Stimulated activated CD4-positive, alpha-beta T cell treated with anti-CD3 and anti-CD28 coated beads, Interleukin-4, amount 100 ng/mL, for 24 hours (primary cell): Measurements from ENCODE around the gene ARHGAP27.
"Not testable (repeated sequence)": the region's sequence is repeated elsewhere in the genome, so short reads cannot be mapped to it uniquely, and the experiment has no call there.

Source experiments
- DNase-seq: peaks from one replicate; pipeline ENCODE4 v3.0.0-alpha.2; 2020

The ARHGAP27 gene, protein sequence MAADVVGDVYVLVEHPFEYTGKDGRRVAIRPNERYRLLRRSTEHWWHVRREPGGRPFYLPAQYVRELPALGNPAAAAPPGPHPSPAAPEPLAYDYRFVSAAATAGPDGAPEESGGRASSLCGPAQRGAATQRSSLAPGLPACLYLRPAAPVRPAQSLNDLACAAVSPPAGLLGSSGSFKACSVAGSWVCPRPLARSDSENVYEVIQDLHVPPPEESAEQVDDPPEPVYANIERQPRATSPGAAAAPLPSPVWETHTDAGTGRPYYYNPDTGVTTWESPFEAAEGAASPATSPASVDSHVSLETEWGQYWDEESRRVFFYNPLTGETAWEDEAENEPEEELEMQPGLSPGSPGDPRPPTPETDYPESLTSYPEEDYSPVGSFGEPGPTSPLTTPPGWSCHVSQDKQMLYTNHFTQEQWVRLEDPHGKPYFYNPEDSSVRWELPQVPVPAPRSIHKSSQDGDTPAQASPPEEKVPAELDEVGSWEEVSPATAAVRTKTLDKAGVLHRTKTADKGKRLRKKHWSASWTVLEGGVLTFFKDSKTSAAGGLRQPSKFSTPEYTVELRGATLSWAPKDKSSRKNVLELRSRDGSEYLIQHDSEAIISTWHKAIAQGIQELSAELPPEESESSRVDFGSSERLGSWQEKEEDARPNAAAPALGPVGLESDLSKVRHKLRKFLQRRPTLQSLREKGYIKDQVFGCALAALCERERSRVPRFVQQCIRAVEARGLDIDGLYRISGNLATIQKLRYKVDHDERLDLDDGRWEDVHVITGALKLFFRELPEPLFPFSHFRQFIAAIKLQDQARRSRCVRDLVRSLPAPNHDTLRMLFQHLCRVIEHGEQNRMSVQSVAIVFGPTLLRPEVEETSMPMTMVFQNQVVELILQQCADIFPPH

DNA sequence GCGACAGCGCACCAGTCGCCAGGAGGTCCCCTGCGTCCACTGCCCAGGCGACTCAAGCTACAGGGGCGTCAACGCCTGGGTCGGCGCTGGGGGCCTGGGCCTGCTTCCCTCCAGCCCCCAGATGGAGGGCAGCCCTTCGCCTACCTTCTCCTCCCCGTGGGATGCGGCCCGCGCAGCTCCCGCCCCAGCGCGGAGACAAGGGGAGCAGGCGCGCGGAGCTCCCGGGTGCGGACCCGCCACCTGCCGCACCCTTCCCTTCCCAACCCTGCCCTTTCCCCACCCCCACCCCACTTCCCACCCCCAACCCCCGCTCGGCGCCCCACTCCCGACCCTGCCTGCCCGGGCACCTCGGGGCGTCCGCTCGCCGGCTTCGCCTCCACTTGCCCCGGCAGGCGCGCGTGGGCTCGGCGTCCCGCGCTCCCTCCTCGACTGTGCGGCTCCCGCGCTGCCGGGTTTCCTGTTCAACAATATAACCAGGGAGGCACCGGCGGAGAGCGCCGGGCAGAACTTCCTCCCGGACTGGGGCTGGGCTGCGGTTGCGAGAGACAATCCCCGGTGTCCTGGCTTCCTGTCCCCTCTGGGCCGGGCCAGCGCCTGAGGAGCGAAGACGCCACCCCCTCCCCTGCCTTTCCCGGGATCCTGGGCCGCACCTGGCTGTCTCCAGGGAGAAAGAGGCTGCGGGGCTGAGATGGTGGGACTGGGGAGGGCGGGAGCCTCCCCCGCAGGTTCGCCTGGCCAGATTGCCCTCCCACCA is at the start of gene ARHGAP27:
TSS of gene ARHGAP27 (minus strand) at position 466 of the 754 bp plus-strand sequence. CDS start 2,591 bp downstream, outside the sequence.
- DNase-seq: no peak

DNA sequence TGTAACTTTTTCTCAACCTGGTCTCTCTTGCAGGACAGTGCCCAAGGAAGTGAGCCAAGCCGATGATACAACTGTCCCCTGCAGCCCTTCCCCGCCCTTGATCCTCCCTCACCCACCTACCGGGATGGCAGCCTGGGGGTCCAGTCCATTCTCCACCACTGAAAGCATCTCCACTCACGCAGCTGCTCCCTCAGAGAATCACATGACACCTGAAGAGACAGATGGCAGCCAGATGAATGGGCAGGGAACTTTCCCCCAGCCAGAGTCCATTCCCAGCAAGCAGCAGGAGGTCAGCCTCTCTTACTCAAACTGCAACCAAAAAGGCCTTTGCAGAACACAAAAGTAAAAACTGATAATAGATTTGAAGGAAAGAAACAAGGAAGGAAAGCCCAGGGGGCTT is 49.6 kb upstream of the ARHGAP27 start:
- not testable (repeated sequence) for DNase-seq

DNA sequence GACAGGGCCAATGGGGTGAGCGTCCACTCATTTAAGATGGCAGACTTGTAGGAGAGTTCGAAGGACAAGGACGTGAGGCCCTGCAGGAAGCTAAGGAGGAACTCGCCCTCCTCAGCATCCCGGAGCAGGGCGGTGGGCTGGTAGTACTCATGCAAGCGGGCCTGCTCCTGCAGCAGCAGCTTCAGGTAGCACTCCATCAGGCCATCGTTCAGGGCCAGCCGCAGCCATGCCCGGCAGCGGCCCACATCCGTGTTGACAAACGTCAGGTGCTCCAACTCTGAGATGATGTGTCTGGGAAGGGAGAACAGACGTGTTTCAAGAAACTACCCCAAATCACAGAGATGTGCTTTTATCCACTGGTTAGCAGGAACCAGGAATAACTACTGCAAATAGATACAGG is 42.8 kb upstream of the ARHGAP27 start:
- DNase-seq: not testable (repeated sequence)

DNA sequence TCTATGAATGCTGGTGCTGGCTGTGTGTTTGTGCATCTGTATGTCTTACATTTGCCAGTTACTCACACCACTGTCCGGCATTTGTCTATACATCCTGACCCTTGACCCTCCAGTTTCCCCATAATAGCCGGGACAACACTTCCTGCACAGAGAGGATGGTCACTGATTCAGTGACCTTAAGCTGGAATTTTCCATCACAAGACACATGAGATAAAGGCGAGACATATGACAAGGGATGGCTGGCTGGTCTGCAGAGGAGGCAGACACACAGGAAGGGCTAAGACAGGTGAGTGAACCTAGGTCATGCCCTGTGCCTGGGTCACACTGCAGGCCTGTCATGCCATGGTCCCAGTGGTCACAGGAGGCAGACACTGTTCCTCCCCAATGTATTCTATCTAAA is 39.6 kb upstream of the ARHGAP27 start:
- DNase-seq: not testable (repeated sequence)

DNA sequence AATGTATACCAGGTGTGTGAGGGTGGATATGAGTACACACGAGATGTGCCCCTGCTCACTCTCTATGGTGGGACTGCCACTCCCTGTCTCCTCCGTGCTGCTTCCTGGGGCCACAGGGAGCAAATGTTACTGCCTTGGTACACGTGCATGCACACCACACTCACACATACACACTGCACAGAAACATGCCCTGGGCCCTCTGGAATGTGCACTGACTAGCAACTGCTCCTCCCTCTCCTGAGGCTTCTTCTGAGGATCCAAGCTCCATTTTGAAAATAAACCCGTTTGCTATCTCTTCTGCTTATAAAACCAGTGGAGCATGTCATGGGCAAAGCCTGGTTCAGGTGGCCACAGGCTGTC is 36.5 kb upstream of the ARHGAP27 start:
- DNase-seq: not testable (repeated sequence)

DNA sequence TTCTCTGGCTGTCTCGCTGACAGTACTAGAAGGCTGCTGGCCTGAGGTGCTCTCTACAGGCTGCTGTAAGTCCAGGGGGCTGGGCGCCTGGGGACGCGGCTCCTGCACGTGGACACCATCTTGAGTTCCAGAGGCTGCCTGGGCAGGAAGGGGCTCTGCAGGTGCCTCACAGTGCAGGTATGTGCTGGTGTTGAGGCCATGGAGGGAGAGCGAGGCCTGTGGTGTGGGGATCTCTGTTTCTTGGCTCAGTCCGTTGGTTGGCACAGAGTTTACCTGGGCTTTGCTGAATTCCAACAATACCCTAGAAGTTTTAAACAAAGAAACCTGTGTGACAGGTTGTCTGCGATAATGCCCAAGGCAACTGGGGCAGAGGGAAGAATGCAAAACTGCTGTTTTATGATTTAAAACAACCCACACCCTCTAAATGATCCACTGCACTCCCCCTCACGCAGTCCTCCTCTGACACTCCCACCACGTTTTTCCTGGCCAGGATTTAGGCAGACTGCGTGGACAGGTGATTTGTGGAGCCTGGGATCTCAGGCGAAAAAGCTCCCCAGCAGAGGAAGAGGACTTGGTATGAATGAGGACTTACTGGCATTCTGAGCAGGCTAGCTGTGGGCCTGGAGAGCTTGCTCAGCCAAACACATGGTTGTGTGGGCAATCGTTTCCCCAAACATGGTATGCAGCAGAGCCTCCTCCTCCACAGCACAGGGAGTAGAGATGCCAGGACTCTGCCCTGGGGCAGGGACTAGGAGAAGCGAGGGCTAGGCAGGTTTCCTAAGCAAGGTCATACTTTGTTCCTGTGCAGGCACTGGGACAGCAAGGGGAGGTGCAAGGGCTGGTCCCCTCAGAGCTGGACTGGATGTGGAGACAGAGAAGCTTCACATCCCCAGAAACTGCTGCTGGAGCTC is 35.9 kb upstream of the ARHGAP27 start:
- DNase-seq: not testable (repeated sequence)

DNA sequence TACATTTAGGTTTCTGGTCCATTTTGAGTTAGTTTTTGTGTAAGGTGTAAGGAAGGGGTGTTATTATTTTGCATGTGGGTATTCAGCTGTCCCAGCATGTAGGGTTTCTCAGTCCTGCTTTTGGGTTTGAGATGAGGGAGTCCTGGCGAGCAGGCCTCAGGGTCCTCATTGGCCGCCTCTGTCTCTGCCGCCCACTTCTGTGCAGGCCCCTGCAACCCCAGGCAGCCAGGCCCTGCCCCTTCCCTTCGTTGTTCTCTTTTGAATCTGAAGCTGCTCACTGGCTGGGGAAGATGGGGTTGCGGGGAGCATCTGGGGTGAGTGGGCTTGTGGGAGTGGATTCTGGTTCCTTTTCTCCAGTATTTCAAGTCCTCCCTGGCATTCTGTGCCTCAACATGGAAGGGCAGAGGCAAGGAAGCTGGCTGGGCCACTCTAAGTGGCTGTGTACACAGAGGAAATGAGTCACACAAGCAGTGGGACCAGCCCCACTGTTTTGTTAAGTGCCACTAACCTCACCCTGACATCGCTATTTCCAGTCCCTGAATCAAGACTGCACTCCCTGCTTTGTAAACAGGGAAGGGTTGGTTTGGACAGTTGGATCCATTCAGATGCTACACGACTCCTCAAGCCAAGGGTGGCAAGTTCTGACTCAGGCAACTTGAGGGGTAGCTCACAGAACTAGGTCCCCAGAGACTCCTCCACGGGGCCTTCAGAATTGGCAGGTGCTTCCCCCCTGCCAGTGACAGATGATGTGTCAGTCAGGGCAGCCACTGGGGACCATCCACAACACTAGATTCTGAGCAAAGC is 29.1 kb upstream of the ARHGAP27 start:
- DNase-seq: peak; percentile 28

DNA sequence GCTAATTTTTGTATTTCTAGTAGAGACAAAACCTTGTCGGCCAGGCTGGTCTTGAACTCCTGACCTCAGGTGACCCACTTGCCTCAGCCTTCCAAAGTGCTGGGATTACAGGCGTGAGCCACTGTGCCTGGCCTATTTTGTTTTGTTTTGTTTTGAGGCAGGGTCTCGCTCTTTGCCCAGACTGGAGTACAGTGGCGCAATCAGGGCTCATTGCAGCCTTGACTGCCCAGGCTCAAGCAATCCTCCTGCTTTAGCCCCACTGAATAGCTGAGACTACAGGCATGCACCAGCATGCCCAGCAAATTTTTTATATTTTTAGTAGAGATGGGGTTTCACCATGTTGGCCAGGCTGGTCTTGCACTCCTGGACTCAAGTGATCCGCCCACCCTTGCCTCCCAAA is 27.8 kb upstream of the ARHGAP27 start:
- DNase-seq: not testable (repeated sequence)

DNA sequence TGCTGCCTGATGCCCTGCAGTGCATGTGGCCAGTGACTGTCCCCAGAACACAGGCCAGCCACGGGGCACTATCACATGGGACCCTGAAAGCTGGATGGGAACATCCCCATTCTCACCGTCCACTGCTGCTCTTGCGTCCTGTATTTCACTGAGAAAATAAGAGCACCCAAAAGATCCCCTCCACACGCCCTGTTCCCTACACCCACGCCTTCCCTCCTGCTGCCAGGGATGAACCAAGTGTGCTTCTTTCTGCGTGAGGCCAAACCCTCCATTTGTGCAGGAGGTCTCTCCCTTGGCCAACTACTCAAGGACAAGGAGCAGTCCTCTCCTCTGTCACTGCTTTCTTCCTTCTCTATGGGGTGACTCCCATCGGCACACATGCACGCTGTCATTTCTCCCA is 21.7 kb upstream of the ARHGAP27 start:
- not testable (repeated sequence) for DNase-seq

DNA sequence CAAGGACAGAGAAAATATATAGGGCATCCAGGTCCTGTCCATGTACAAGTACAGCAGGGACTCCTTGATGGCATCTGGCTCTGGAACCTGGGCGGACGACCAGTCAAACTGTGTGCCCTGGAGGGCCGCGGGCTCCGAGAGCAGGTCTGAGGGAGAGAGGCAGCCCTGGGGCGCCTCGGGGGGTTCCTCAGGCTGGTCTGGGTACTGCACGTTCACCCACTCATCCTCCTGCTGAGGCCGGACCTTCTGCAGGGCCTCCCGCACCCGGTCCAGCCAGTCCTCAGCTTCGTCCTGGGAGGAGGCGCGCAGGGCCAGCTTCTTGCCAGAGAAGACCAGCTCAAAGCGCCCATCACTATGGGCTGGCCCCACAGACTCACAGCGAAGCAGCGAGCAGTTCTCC is 21.1 kb upstream of the ARHGAP27 start:
- DNase-seq: not testable (repeated sequence)

DNA sequence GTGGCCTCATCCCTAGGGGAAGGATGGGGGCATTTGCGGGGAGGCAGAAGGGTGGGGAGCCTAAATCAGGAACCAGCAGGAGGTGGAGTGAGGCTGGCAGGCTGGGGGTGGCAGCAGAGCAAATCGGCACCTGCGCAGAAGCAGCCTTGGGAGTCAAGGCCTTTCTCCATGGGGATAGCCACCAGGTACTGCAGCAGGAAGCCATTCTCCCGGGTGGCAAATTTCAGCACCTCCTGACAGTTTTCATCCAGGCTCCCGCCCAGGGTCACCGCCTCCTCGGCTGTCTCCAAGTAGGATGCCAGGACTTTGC is 20.5 kb upstream of the ARHGAP27 start:
- not testable (repeated sequence) for DNase-seq

DNA sequence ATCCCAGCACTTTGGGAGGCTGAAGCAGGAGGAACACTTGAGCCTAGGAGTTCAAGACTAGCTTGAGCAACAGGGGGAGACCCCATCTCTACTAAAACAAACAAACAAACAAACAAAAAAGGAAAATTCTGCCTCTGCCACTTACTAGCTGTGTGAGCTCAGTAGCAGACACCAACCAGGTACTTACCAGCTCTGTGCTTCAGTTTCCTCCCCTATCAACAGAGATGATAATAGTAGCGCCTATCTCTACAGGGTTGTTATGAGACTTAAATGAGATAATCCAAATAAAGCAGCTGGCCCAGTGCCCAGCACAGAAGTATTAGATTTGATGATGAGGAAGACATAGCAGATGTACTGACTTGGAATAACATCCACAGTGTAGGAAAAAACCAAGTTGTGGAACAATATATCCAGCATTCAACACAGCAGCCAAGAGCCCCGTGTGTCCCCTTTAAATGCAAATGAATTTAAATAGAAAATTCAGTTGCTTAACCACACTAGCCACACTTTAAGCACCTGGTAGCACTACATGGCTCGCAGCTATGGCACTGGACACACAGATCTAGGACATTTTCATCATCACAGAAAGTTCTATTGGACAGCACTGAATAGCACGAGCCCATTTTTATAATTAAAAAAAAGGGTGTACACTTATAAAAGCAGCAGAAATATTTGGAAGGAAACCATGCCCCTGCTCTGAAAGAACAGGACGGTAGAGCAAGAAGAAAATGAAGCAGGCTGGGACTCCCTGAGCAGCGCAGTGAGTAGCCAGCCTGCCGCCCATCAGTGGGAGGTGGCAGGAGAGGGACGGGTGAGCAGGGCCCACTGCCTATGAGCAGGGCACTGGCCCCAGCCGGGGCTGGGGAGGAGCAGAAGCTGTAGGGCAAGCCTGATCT is 19.9 kb upstream of the ARHGAP27 start:
- not testable (repeated sequence) for DNase-seq

DNA sequence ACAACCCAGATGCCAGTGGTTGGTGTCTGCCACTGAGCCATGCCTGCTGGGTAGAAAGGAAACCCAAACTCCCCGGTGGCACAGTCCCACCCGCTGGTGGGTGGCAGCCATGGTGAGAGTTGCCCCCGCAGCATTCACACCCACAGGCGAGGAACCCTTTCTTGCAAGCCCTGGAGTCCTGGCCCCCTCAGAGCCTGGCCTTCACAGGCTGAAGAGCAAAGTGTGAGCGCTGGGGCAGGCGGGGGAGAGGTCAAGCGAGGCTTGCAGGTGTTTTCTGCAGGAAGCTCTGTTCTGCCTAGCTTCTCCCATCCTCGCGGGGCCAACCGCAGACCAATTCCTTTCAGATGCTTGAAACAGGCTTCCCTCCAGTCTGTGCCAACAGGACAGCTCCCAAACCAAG is 19.0 kb upstream of the ARHGAP27 start:
- DNase-seq: not testable (repeated sequence)

DNA sequence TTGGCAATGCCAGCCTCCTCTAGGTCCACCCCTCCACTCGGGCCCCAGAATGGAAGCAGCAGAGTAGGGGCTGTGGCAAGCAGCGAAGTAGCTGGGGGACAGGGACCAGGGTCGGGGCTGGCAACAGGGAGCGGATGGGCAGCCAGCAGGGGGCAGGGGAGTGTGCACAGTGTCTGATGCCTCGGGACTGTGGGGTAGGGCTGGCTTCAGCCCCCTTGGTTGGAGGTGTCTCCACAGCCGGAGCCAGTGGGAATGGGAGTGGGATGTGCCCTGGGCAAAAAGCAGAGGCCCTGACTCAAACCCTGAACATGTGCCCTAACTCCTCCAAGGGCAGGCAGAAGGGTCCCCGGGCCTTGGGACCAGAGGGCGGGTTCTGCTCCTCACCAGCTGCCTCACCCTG is 18.5 kb upstream of the ARHGAP27 start:
- DNase-seq: no peak

DNA sequence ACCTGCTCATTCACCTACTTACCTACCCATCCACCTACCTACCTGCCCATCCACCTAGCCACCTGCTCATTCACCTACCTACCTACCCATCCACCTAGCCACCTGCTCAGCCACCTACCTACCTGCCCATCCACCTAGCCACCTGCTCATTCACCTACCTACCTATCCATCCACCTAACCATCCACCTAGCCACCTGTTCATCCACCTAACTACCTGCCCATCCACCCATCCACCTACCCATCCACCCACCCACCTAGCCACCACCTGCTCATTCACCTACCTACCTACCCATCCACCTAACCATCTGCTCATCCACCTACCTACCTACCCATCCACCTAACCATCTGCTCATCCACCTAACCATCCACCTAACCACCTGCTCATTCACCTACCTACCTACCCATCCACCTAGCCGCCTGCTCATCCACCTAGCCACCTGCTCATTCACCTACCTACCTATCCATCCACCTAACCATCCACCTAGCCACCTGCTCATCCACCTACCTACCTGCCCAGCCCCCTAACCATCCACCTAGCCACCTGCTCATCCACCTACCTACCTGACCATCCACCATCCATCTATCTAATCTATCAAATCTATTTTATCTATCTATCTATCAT is 17.1 kb upstream of the ARHGAP27 start:
- not testable (repeated sequence) for DNase-seq

DNA sequence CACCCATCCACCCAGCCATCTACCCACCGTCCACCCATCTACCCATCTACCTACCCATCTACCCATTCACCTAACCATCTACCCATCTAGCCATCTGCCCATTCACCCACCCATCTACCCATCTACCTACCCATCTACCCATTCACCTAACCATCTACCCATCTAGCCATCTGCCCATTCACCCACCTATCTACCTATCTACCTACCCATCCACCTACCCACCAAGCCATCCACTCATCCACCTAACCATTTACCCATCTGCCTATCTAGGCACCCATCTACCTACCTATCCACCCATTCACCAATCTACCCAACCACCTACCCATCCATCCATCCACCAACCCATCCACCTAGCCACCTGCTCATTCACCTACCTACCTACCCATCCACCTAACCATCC is 16.6 kb upstream of the ARHGAP27 start:
- not testable (repeated sequence) for DNase-seq

DNA sequence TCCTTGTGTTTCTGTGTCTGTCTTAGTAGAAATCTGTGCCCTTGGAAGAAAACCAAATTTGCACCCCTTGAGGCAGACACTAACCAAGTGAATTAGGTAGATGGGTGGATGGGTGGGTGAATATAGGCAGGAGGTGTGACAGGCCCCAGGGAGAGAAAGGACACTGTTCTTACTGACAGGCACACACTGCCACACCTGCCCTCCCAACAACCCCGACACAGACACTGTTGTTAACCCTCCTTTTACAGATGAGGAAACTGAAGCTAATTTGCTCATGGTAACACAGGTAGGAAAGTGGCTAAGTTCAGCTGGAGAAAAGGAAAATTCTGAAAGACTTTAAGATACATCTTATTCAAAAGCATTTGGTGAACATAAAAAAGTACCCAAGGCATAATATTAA is 15.8 kb upstream of the ARHGAP27 start:
- DNase-seq: not testable (repeated sequence)

DNA sequence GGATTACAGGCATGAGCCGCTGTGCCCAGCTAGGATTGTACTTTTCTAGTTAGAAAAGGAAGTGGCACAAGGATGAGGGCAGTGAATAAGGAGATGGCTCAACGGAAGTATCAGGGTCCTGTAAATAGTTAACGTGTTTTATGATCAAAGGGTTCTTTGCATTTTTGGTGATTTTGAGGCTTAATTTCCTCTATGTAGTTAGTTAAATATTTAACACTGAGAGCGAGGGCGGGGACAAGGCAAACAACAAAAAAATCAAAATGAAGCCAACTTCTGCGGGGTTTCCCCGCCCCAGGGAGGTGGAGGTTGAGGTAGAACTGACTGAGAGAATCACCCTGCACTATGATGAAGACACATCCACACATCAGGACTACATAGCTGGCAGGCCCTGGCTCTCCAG is 15.4 kb upstream of the ARHGAP27 start:
- DNase-seq: not testable (repeated sequence)

DNA sequence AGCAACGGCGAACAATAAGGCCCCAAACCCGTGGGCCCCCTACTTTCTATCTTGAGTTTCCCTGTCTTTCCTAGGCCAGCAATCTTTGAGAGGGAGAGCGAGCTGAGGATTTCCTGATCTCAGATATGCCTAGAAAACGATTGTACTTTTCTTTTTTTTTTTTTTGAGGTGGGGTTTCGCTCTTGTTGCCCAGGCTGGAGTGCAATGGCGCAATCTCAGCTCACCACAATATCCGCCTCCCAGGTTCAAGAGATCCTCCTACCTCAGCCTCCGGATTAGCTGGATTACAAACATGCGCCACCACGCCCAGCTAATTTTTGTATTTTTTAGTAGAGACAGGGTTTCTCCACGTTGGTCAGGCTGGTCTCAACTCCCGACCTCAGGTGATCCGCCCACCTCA is 15.0 kb upstream of the ARHGAP27 start:
- not testable (repeated sequence) for DNase-seq
